Common myeloid progenitor, CD34-positive (primary cell): ENCODE measurements around the gene JAKMIP1.
A peak's percentile ranks its signal among the peaks of the same experiment; 100 is the strongest.

Source experiments
- CTCF ChIA-PET: fragments of 350-600 bp; sonication (Branson Sonifier 250); formaldehyde crosslinking; loops from one replicate; lab custom pipeline; 2021; ENCODE audit warnings: antibody characterized with exemption; lab: Charles Lee
- POLR2A ChIA-PET: fragments of 350-600 bp; sonication (Branson Sonifier 250); formaldehyde crosslinking; loops from one replicate; lab custom pipeline; 2021; ENCODE audit warnings: antibody characterized with exemption; lab: Charles Lee
- DNase-seq, 3 donors: peaks; one replicate each; pipeline versions ENCODE4 v3.0.0 to v3.0.0-alpha.2; 2013
- H3K27ac ChIP-seq, 2 experiments: 1 replicate in 1 of 2; 2 replicates in 1 of 2; pipeline ENCODE4 v1.7.0; 2013; ENCODE audit warnings: inconsistent platforms in 2 of 2, low read length in 2 of 2, mild to moderate bottlenecking in 2 of 2, low read depth in 1 of 2, moderate library complexity in 1 of 2; ENCODE audit not compliant: severe bottlenecking in 2 of 2, insufficient read depth in 1 of 2, poor library complexity in 1 of 2
- H3K27me3 ChIP-seq, 5 experiments: replicated peaks in 2 of 5; 1 replicate in 3 of 5; 2 replicates in 2 of 5; pipeline versions ENCODE4 v1.6.1 to v1.7.0; 2013; ENCODE audit warnings: low read length in 4 of 5, mild to moderate bottlenecking in 2 of 5, moderate library complexity in 2 of 5, inconsistent platforms in 1 of 5; ENCODE audit not compliant: insufficient read depth in 5 of 5, control insufficient read depth in 4 of 5
- H3K36me3 ChIP-seq, 4 experiments: 1 replicate in 2 of 4; 2 replicates in 2 of 4; pipeline versions ENCODE4 v1.6.1 to v1.7.0; 2013; ENCODE audit warnings: low read length in 3 of 4, control low read depth in 1 of 4, mild to moderate bottlenecking in 1 of 4; ENCODE audit not compliant: control insufficient read depth in 4 of 4, insufficient read depth in 4 of 4
- H3K4me1 ChIP-seq, 4 experiments: 1 replicate in 3 of 4; 2 replicates in 1 of 4; pipeline versions ENCODE4 v1.6.1 to v1.7.1; 2013; ENCODE audit warnings: low read length in 3 of 4, mild to moderate bottlenecking in 3 of 4, control low read depth in 1 of 4, inconsistent platforms in 1 of 4, moderate library complexity in 1 of 4; ENCODE audit not compliant: control insufficient read depth in 4 of 4, insufficient read depth in 4 of 4; ENCODE audit errors: control extremely low read depth in 1 of 4
- H3K4me3 ChIP-seq, 7 experiments: 1 replicate in 4 of 7; 2 replicates in 3 of 7; pipeline versions ENCODE4 v1.5.1 to v1.7.0; 2013; ENCODE audit warnings: mild to moderate bottlenecking in 7 of 7, low read length in 6 of 7, moderate library complexity in 6 of 7, inconsistent platforms in 2 of 7, low read depth in 2 of 7, control low read depth in 1 of 7; ENCODE audit not compliant: insufficient read depth in 4 of 7, control insufficient read depth in 1 of 7; ENCODE audit errors: extremely low read depth in 1 of 7
- H3K9me3 ChIP-seq, 5 experiments: 1 replicate in 4 of 5; 2 replicates in 1 of 5; pipeline versions ENCODE4 v1.6.1 to v1.7.1; 2013; ENCODE audit warnings: low read length in 4 of 5, mild to moderate bottlenecking in 2 of 5, inconsistent platforms in 1 of 5, low read depth in 1 of 5, moderate library complexity in 1 of 5; ENCODE audit not compliant: control insufficient read depth in 4 of 5, insufficient read depth in 2 of 5; ENCODE audit errors: control extremely low read depth in 1 of 5
- WGBS: methylation state at CpG from one replicate; pipeline ENCODE4 v1.1.5; 2013; ENCODE audit not compliant: insufficient coverage; 5-methylcytosine and 5-hydroxymethylcytosine counted together

The JAKMIP1 gene

DNA sequence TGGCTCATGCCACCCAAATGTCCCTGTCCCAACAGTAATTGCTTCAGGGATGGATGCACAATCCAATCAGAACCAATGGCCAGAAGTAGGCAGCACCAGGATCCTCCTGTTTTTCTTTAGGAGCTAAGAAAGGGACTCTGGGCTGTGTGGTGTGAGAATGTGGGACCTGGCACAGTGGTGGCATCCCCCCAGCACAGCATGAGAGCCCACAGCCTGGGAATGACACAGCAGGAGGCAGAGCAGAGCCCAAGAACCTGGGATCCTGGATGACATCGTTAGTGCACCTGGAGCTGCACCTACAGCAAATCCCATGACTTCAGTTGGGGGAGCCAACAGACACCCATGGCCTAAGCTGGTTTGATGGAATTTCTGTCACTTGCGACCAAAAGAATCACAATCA, 111.4 kb downstream of the JAKMIP1 start:
- no peak overlapping the region for H3K27ac ChIP-seq
- H3K4me1 ChIP-seq: peaks cover 0 to 10% (median 2%) of the 10 kb centered on the region in 4 experiments
- no peak for DNase-seq
- ChIA-PET CTCF (interaction anchor here (1.1 to 1.9 kb wide), 6 partner anchors 22 to 94 kb away, joined by 3 to 4 read pairs (median 3); no protein-coding TSS in a partner anchor), POLR2A (no interaction called here)
- WGBS: 96% methylated on average over 2 of the region's 2 CpGs
- peaks cover 0 to 6% (median 0%) of the 10 kb centered on the region in 5 experiments for H3K27me3 ChIP-seq
- no peaks in the 10 kb centered on the region for H3K9me3 ChIP-seq
- H3K36me3 ChIP-seq: no peaks in the 10 kb centered on the region
- no peak overlapping the region for H3K4me3 ChIP-seq

GRCh38 chr4:6087669-6088341, 112.5 kb downstream of the JAKMIP1 start:
- WGBS: 56% methylated on average over 4 of the region's 7 CpGs
- Histone ChIP-seq H3K9me3 (no peaks in the 10 kb centered on the region), H3K27me3 (peaks cover 0 to 6% (median 0%) of the 10 kb centered on the region in 5 experiments), H3K27ac (no peak overlapping the region), H3K4me3 (no peak overlapping the region), H3K36me3 (no peaks in the 10 kb centered on the region), H3K4me1 (peaks cover 0 to 10% (median 2%) of the 10 kb centered on the region in 4 experiments)
- ChIA-PET CTCF (interaction anchor here (0.7 to 2.7 kb wide), 9 partner anchors 15 to 90 kb away, joined by 3 to 21 read pairs (median 5); no protein-coding TSS in a partner anchor), POLR2A (no interaction called here)
- DNase-seq: peak; percentile 30 to 49 (median 34)

- POLR2A ChIA-PET: no interaction called here
- CTCF ChIA-PET: interaction anchor here (1.2 to 2.7 kb wide), 6 partner anchors 14 to 89 kb away, joined by 4 to 21 read pairs (median 8); no protein-coding TSS in a partner anchor
Measured at GRCh38 chr4:6086846-6087245, 113.5 kb downstream of the JAKMIP1 start.

GRCh38 chr4:6085691-6086628, 114.4 kb downstream of the JAKMIP1 start:
- no peaks in the 10 kb centered on the region for H3K9me3 ChIP-seq
- H3K4me3 ChIP-seq: no peak overlapping the region
- DNase-seq: no peak
- H3K4me1 ChIP-seq: no peaks in the 10 kb centered on the region
- peaks cover 0 to 11% (median 0%) of the 10 kb centered on the region in 5 experiments for H3K27me3 ChIP-seq
- ChIA-PET POLR2A (no interaction called here), CTCF (interaction anchor here (1.4 to 2.7 kb wide), 2 partner anchors 68 to 88 kb away, joined by 3 to 21 read pairs; partner anchors contain the start of gene C4orf50)
- no peaks in the 10 kb centered on the region for H3K36me3 ChIP-seq
- 93% methylated on average over 16 of the region's 18 CpGs for WGBS
- no peak overlapping the region for H3K27ac ChIP-seq

More at GRCh38 chr4:6086846-6087245, 113.5 kb downstream of the JAKMIP1 start:
- WGBS: 94% methylated on average over 3 of the region's 3 CpGs
- Histone ChIP-seq H3K27ac (no peak overlapping the region), H3K4me1 (peaks cover 0 to 4% (median 0%) of the 10 kb centered on the region in 4 experiments), H3K9me3 (no peaks in the 10 kb centered on the region), H3K36me3 (no peaks in the 10 kb centered on the region), H3K4me3 (no peak overlapping the region), H3K27me3 (peaks cover 0 to 9% (median 0%) of the 10 kb centered on the region in 5 experiments)
- no peak for DNase-seq

GRCh38 chr4:6085028-6085690, 115.2 kb downstream of the JAKMIP1 start:
- H3K4me3 ChIP-seq: no peak overlapping the region
- DNase-seq: no peak
- CTCF ChIA-PET: interaction anchor here (1.4 kb wide), 1 partner anchor 67 kb away, joined by 3 read pairs; the partner anchor contains the start of gene C4orf50
- no peaks in the 10 kb centered on the region for H3K4me1 ChIP-seq
- peaks cover 0 to 11% (median 0%) of the 10 kb centered on the region in 5 experiments for H3K27me3 ChIP-seq
- POLR2A ChIA-PET: no interaction called here
- no peak overlapping the region for H3K27ac ChIP-seq
- no peaks in the 10 kb centered on the region for H3K36me3 ChIP-seq
- no peaks in the 10 kb centered on the region for H3K9me3 ChIP-seq
- WGBS: 93% methylated on average over 10 of the region's 16 CpGs

DNA sequence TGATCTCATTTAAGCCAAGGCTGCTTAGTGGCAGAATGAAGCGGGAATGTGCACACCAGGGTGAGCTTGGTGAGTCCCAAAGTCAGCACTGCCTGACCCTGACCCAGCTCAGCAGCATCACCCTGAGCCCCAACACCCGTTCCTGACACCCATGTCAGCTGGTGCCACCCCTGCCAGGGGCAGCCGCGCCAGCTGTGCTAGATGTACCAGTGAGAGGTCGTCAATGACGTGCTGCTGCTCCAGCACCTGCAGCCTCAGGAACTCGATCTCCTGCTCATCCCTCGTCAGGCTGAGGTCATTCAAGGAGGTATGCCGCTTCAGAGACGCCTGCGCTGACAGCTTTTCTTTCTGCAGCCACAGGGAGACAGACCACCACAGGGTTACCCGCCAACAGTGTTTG, 120.4 kb downstream of the JAKMIP1 start:
- CTCF ChIA-PET: interaction anchor here (0.5 to 2.0 kb wide), 4 partner anchors 14 to 82 kb away, joined by 3 to 4 read pairs (median 4); no protein-coding TSS in a partner anchor
- peaks cover 0 to 9% (median 0%) of the 10 kb centered on the region in 5 experiments for H3K27me3 ChIP-seq

More for the DNA sequence above, 120.4 kb downstream of the JAKMIP1 start:
- H3K4me3 ChIP-seq: no peak overlapping the region
- WGBS: 95% methylated on average over 8 of the region's 12 CpGs
- H3K27ac ChIP-seq: no peak overlapping the region
- H3K36me3 ChIP-seq: no peaks in the 10 kb centered on the region
- H3K9me3 ChIP-seq: no peaks in the 10 kb centered on the region
- H3K4me1 ChIP-seq: no peaks in the 10 kb centered on the region
- POLR2A ChIA-PET: no interaction called here
- no peak for DNase-seq
